ENCODE results near the gene TRPT1. TPM values are rescaled to one million over a fixed set of nuclear protein-coding genes. Genes with fewer than 3 reads are reported as not detected.
A peak's percentile ranks its signal among the peaks of the same experiment; 100 is the strongest.

TRPT1 gene
- total RNA-seq, 1 donor from 2014 or later: 53.2 TPM

DNA sequence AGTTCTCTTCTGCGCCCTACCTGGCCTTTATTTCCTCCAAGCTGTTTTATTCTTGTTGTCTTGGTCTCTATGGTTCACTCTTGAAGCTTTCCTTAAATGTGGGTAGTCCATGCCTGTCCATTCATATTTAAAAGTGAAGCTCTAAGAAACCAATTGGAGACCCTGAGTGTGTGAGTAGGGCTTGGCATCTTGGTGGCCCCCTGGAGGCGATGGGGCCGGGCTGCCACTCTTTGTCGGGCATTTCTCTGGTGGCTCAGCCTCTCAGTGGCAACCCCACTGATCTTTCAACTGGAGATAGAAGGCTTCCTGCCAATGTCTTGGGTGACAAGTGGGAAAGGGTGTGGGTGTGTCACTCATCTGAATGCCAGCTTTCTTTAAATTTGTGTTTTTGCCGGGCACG is 9.1 kb downstream of the TRPT1 start:
- H3K4me1 ChIP-seq (ENCODE audit: control insufficient read depth in 3 of 3, insufficient read depth in 3 of 3, low read length in 3 of 3): peaks cover 13 to 14% (median 13%) of the 10 kb centered on the region in 3 donors
- H3K9ac ChIP-seq (ENCODE audit: low read depth in 1 of 3, low read length in 3 of 3): no peak overlapping the region
- H3K4me3 ChIP-seq (ENCODE audit: low read length in 3 of 3): no peak overlapping the region
- no peaks in the 10 kb centered on the region for H3K27me3 ChIP-seq (ENCODE audit: control insufficient read depth in 3 of 3, insufficient read depth in 3 of 3, low read length in 3 of 3)
- no peaks in the 10 kb centered on the region for H3K9me3 ChIP-seq (ENCODE audit: control insufficient read depth in 3 of 3, low read length in 3 of 3)
- peaks cover 6 to 14% (median 7%) of the 10 kb centered on the region in 3 donors for H3K36me3 ChIP-seq (ENCODE audit: control insufficient read depth in 3 of 3, insufficient read depth in 3 of 3, low read length in 3 of 3)
- H3K27ac ChIP-seq (ENCODE audit: low read depth, low read length): no peak overlapping the region

DNA sequence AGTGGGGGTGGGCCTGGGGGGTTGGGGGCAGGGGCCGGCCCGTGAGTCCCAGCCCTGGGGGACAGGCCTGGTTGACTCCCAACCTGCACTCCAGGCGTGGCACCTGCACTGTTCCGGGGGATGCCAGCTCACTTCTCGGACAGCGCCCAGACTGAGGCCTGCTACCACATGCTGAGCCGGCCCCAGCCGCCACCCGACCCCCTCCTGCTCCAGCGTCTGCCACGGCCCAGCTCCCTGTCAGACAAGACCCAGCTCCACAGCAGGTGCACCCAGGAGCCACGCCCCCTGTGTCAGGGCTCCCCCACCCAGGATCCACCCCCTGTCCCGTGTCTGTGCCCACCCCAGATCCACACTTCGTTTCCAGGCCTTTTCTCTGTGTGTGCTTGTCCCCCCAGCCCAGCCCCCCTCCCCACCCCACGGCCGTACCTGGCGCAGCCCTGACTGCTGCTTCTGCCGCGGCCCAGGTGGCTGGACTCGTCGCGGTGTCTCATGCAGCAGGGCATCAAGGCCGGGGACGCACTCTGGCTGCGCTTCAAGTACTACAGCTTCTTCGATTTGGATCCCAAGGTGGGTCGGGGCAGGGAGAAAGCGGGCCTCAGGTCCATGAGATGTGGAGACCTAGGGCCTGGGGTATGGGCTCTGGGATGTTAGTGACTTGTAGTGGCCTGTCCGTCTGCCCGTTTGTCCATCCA is 14.7 kb downstream of the TRPT1 start:
- H3K36me3 ChIP-seq (ENCODE audit: control insufficient read depth in 3 of 3, insufficient read depth in 3 of 3, low read length in 3 of 3): peaks cover 4 to 10% (median 4%) of the 10 kb centered on the region in 3 donors
- H3K9me3 ChIP-seq (ENCODE audit: control insufficient read depth in 3 of 3, low read length in 3 of 3): no peaks in the 10 kb centered on the region
- H3K4me1 ChIP-seq (ENCODE audit: control insufficient read depth in 3 of 3, insufficient read depth in 3 of 3, low read length in 3 of 3): peaks cover 5 to 19% (median 14%) of the 10 kb centered on the region in 3 donors
- H3K27ac ChIP-seq (ENCODE audit: low read depth, low read length): no peak overlapping the region
- no peak overlapping the region for H3K4me3 ChIP-seq (ENCODE audit: low read length in 3 of 3)
- no peak overlapping the region for H3K9ac ChIP-seq (ENCODE audit: low read depth in 1 of 3, low read length in 3 of 3)
- no peaks in the 10 kb centered on the region for H3K27me3 ChIP-seq (ENCODE audit: control insufficient read depth in 3 of 3, insufficient read depth in 3 of 3, low read length in 3 of 3)

DNA sequence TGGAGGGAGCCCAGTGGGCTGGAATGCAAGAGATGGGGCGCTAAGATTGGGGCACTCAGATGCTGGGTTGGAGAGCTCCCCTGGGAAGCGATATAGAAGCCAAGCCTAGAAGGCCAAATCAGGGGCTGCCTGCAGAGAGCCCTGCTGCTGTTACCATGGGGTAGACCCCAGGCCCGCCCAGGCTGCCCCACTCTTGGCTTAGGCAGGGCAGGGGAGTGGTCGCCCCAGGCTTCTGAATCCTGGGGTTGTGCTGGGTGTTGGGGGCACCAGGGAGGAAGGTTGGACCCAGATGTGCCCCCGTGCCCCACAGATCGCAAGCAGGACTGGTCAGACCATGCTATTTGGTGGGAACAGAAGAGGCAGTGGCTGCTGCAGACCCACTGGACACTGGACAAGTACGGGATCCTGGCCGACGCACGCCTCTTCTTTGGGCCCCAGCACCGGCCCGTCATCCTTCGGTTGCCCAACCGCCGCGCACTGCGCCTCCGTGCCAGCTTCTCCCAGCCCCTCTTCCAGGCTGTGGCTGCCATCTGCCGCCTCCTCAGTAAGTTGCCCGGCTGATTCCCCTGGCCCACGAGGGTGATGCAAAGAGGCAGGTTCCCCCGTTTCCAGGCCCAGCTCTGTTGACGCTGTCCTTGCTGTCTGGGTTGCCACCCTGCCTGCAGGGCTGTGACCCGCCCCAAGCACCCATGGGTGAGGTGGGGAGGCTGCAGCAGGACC is 15.5 kb downstream of the TRPT1 start:
- H3K36me3 ChIP-seq (ENCODE audit: control insufficient read depth in 3 of 3, insufficient read depth in 3 of 3, low read length in 3 of 3): peaks cover 8 to 15% (median 8%) of the 10 kb centered on the region in 3 donors

GRCh38 chr11:64209563-64209843 is 16.5 kb downstream of the TRPT1 start:
- Histone ChIP-seq H3K4me3 (ENCODE audit: low read length in 3 of 3) (no peak overlapping the region), H3K27me3 (ENCODE audit: control insufficient read depth in 3 of 3, insufficient read depth in 3 of 3, low read length in 3 of 3) (no peaks in the 10 kb centered on the region), H3K4me1 (ENCODE audit: control insufficient read depth in 3 of 3, insufficient read depth in 3 of 3, low read length in 3 of 3) (peaks cover 10 to 30% (median 26%) of the 10 kb centered on the region in 3 donors), H3K36me3 (ENCODE audit: control insufficient read depth in 3 of 3, insufficient read depth in 3 of 3, low read length in 3 of 3) (peaks cover 8 to 15% (median 9%) of the 10 kb centered on the region in 3 donors), H3K27ac (ENCODE audit: low read depth, low read length) (no peak overlapping the region), H3K9me3 (ENCODE audit: control insufficient read depth in 3 of 3, low read length in 3 of 3) (no peaks in the 10 kb centered on the region), H3K9ac (ENCODE audit: low read depth in 1 of 3, low read length in 3 of 3) (no peak overlapping the region)

More for the DNA sequence above, 15.5 kb downstream of the TRPT1 start:
- Histone ChIP-seq H3K27me3 (ENCODE audit: control insufficient read depth in 3 of 3, insufficient read depth in 3 of 3, low read length in 3 of 3) (no peaks in the 10 kb centered on the region), H3K4me3 (ENCODE audit: low read length in 3 of 3) (no peak overlapping the region), H3K9me3 (ENCODE audit: control insufficient read depth in 3 of 3, low read length in 3 of 3) (no peaks in the 10 kb centered on the region), H3K4me1 (ENCODE audit: control insufficient read depth in 3 of 3, insufficient read depth in 3 of 3, low read length in 3 of 3) (peaks cover 5 to 24% (median 21%) of the 10 kb centered on the region in 3 donors), H3K27ac (ENCODE audit: low read depth, low read length) (no peak overlapping the region), H3K9ac (ENCODE audit: low read depth in 1 of 3, low read length in 3 of 3) (no peak overlapping the region)

GRCh38 chr11:64208796-64209562 is 17.0 kb downstream of the TRPT1 start:
- no peaks in the 10 kb centered on the region for H3K9me3 ChIP-seq (ENCODE audit: control insufficient read depth in 3 of 3, low read length in 3 of 3)
- H3K9ac ChIP-seq (ENCODE audit: low read depth in 1 of 3, low read length in 3 of 3): peak overlapping the region in 1 of 3 donors; percentile 64
- H3K27ac ChIP-seq (ENCODE audit: low read depth, low read length): peak overlapping the region; percentile 83
- H3K4me1 ChIP-seq (ENCODE audit: control insufficient read depth in 3 of 3, insufficient read depth in 3 of 3, low read length in 3 of 3): peaks cover 15 to 35% (median 31%) of the 10 kb centered on the region in 3 donors
- no peak overlapping the region for H3K4me3 ChIP-seq (ENCODE audit: low read length in 3 of 3)
- H3K36me3 ChIP-seq (ENCODE audit: control insufficient read depth in 3 of 3, insufficient read depth in 3 of 3, low read length in 3 of 3): peaks cover 11 to 17% (median 11%) of the 10 kb centered on the region in 3 donors
- H3K27me3 ChIP-seq (ENCODE audit: control insufficient read depth in 3 of 3, insufficient read depth in 3 of 3, low read length in 3 of 3): no peaks in the 10 kb centered on the region

GRCh38 chr11:64208086-64208795 is 17.7 kb downstream of the TRPT1 start:
- no peaks in the 10 kb centered on the region for H3K9me3 ChIP-seq (ENCODE audit: control insufficient read depth in 3 of 3, low read length in 3 of 3)
- peak overlapping the region; percentile 54 to 64 (median 62) for H3K9ac ChIP-seq (ENCODE audit: low read depth in 1 of 3, low read length in 3 of 3)
- H3K27me3 ChIP-seq (ENCODE audit: control insufficient read depth in 3 of 3, insufficient read depth in 3 of 3, low read length in 3 of 3): no peaks in the 10 kb centered on the region
- H3K27ac ChIP-seq (ENCODE audit: low read depth, low read length): peak overlapping the region; percentile 83
- peak overlapping the region; percentile 52 to 67 (median 54) for H3K4me3 ChIP-seq (ENCODE audit: low read length in 3 of 3)
- peaks cover 18 to 25% (median 19%) of the 10 kb centered on the region in 3 donors for H3K36me3 ChIP-seq (ENCODE audit: control insufficient read depth in 3 of 3, insufficient read depth in 3 of 3, low read length in 3 of 3)
- peaks cover 15 to 35% (median 32%) of the 10 kb centered on the region in 3 donors for H3K4me1 ChIP-seq (ENCODE audit: control insufficient read depth in 3 of 3, insufficient read depth in 3 of 3, low read length in 3 of 3)

DNA sequence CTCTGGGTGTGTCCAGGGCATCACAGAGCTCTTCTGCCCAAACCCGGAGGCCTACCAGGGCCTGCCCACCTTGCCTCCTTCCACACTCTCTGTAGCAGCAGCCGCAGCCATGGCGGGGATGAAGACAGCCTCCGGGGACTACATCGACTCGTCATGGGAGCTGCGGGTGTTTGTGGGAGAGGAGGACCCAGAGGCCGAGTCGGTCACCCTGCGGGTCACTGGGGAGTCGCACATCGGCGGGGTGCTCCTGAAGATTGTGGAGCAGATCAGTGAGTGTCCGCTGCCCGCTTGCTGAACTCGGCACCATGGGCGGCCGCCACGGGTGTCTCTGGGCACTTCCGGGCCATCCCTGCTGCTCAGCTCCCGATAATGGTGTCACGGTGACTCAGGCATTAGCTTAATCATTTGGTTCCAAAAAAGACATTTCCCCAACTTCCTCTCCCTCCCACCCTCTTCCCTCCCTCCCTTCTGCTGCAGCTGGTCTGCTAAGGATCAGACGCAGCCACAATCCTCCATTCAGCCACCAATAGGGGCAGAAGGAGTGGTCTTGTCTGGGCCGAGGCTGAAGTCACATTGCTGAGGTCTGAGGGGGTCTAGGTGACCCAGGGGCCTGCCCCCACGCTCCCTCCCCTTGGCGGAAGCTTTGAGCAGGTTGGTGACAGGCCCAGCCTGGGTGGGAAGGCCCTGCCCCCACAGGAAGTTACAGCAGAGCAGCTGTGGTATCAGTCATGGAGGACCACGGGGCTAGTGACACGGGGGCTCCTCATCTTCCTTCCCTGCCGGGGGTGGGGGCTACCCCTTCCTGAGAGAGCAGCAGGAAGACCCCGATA is 18.5 kb downstream of the TRPT1 start:
- Histone ChIP-seq H3K4me1 (ENCODE audit: control insufficient read depth in 3 of 3, insufficient read depth in 3 of 3, low read length in 3 of 3) (peaks cover 15 to 41% (median 37%) of the 10 kb centered on the region in 3 donors), H3K36me3 (ENCODE audit: control insufficient read depth in 3 of 3, insufficient read depth in 3 of 3, low read length in 3 of 3) (peaks cover 26 to 32% (median 26%) of the 10 kb centered on the region in 3 donors), H3K4me3 (ENCODE audit: low read length in 3 of 3) (peak overlapping the region; percentile 52 to 67 (median 65)), H3K9me3 (ENCODE audit: control insufficient read depth in 3 of 3, low read length in 3 of 3) (no peaks in the 10 kb centered on the region), H3K27me3 (ENCODE audit: control insufficient read depth in 3 of 3, insufficient read depth in 3 of 3, low read length in 3 of 3) (no peaks in the 10 kb centered on the region), H3K9ac (ENCODE audit: low read depth in 1 of 3, low read length in 3 of 3) (peak overlapping the region; percentile 62 to 77 (median 75)), H3K27ac (ENCODE audit: low read depth, low read length) (peak overlapping the region; percentile 83)

DNA sequence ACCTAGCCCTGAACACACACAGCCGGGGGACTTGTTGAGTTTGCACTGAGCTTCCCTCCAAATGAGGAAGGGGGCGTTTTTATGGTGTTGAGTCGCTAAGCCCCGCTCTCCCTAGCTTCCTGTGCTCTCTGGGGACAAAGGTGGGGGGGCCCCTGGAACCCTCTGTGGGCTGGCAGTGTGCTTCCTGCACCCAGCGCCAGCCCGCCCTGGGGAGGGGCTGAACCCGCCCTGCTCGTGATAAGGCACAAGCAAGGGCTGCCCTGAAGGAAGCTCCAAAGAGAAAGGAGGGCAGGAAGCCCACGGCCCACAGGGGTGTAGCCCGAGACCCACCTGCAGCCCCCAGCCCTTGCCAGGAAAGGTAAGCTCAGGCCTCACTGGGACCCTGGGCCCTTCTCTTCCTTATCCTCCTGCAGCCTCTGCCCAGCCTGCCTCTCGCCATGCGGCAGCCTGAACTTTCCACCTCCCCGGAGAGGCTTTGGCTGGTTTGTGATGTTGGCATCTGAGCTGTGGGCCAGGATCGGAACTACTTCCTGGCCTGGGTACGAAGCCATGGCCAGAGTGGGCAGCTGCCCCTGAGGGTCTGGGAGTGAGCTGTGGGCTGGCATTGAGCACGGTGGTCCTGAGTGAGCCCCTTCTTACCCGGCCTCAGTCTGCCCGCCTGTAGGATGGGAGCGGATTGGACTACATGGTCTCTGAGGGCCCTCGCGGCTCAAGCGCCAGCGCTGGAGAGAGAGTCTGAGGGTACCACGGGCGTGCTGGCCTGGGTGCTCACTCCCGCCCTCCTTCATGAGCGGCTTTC is 19.3 kb downstream of the TRPT1 start, which contains the start of gene FERMT3:
Gene FERMT3 (plus strand): TSS at position 265 of the 799 bp plus-strand sequence. CDS start 644 bp downstream, outside the sequence.
- Histone ChIP-seq H3K36me3 (ENCODE audit: control insufficient read depth in 3 of 3, insufficient read depth in 3 of 3, low read length in 3 of 3) (peaks cover 24 to 32% (median 30%) of the 10 kb centered on the region in 3 donors), H3K4me1 (ENCODE audit: control insufficient read depth in 3 of 3, insufficient read depth in 3 of 3, low read length in 3 of 3) (peaks cover 17 to 43% (median 37%) of the 10 kb centered on the region in 3 donors), H3K4me3 (ENCODE audit: low read length in 3 of 3) (peak within 1 kb of the TSS; percentile 52 to 67 (median 65)), H3K27ac (ENCODE audit: low read depth, low read length) (peak within 1 kb of the TSS; percentile 83), H3K27me3 (ENCODE audit: control insufficient read depth in 3 of 3, insufficient read depth in 3 of 3, low read length in 3 of 3) (no peaks in the 10 kb centered on the region), H3K9me3 (ENCODE audit: control insufficient read depth in 3 of 3, low read length in 3 of 3) (no peaks in the 10 kb centered on the region), H3K9ac (ENCODE audit: low read depth in 1 of 3, low read length in 3 of 3) (peak within 1 kb of the TSS; percentile 62 to 77 (median 75))

Measured in skeletal muscle tissue (tissue), 4 donors.